Fibroblast of the conjunctiva (primary cell): Measurements from ENCODE around the gene LILRB4.
"Not testable (repeated sequence)": the region's sequence is repeated elsewhere in the genome, so short reads cannot be mapped to it uniquely, and the experiment has no call there.

Source experiments
- DNase-seq: peaks from one replicate; pipeline ENCODE4 v3.0.0-alpha.2; 2010; ENCODE audit warnings: low read depth

Gene LILRB4

DNA sequence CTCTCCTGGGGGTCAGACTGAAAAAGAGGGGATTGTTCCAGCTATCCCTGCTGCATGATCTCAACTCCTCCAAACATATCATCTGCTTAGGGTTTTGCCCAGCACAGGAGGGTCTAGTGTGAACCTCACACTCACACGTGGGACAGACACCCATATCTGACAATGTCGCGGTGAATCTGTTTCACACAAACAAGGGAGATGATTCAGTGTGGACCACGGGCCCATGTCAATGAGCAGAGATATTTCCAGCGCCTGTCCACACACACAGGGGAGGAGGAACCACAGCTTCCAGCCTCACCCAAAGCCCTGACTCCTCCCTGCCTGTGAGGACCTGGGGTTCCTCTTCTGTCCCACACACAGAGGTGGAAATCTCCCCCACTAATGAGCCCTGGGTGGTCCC, 31.9 kb downstream of the LILRB4 start:
- no peak for DNase-seq

DNA sequence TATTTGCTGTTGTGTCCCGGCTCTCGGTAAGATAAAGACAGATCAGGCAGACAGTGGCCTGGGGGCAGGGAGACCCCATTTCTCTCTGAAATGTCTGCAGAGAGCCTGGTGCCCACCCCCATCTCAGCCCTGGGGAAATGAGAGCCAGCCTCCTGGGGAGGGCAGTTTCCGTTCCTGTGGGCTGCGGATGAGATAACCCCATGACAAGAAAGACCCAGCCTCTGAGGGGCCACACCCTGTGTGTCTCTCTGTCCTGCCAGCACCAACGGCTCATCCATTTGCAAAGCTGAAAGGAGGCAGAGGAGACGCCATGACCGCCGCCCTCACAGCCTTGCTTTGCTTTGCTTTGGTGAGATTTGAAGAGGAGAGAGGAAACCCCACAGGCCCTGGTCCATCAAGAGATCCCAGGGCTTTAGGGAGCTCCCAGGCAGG, 33.3 kb downstream of the LILRB4 start:
- DNase-seq = no peak

DNA sequence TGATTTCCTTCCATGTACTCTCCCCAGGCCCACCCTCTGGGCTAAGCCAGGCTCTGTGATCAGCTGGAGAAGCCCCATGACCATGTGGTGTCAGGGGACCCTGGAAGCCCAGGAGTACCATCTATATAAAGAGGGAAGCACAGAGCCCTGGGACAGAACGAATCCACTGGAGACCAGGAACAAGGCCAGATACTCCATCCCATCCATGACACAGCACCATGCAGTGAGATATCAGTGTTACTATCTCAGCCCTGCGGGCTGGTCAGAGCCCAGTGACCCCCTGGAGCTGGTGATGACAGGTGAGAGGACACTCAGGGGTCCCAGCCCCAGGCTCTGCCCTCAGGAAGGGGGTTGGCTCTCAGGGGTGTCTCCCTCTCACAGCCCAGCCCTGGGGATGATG, 34.0 kb downstream of the LILRB4 start:
- DNase-seq = no peak

DNA sequence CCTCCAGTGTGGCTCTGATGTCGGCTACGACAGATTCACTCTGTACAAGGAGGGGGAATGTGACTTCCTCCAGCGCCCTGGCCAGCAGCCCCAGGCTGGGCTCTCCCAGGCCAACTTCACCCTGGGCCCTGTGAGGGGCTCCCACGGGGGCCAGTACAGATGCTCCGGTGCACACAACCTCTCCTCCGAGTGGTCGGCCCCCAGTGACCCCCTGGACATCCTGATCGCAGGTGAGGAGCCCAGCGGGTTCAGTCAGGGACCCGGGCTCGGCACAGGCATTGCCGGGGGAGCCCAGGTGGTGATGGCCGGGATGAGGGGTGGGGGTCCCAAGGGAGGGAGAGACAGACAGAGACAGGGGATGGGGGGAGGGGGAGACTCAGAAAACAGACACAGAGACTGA, 34.9 kb downstream of the LILRB4 start:
- not testable (repeated sequence) for DNase-seq

DNA sequence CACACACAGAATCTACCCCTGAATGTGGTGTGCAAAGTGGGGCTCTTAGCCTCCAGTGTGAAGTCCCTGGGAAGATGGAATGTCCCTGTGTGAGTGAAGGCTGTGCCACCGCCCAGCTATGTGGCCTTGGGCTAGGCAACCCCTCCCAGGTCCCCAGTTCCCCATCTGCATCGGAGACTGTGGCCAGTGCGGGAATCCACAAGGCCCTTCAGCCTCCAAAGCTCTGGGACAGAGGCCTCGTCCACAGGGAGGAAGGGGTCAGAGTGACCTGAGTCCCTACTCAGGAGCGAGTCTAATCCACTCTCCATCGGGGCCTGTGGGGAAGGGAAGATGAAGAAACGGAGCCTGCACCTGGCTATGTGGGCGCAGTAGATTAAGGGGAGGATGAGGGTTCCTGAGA, 42.1 kb downstream of the LILRB4 start:
- DNase-seq = no peak

DNA sequence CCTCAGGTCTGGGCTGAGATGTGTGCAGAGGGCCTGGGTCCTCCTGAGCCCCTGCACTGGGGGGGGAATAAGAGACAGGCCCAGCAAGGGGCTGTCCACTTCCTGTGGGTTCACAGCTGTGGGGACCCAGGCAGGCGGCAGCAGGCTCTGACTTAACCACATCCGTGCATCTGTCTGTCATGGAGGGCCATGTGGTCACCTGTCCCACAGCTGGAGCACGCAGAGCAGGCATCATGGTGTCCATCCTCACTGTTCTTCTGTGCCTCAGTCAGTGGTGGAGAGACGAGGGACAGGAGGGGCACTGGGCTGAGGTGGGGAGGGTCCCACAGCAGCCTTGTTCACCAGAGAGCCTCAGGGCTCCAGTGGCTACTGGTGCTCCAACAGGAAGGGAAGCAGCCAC, 45.2 kb downstream of the LILRB4 start:
- no peak for DNase-seq

DNA sequence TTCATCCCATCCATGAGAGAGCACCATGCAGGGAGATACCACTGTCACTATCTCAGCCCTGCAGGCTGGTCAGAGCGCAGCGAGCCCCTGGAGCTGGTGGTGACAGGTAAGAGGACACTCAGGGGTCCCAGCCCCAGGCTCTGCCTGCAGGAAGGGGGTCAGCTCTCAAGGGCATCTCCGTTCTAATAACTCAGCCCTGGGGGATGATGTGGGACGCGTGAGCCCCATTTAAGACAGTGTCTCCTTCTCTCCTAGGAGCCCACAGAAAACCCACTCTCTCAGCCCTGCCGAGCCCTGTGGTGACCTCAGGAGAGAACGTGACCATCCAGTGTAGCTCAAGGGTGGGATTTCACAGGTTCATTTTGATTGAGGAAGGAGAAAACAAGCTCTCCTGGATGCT, 46.0 kb downstream of the LILRB4 start:
- DNase-seq = no peak

DNA sequence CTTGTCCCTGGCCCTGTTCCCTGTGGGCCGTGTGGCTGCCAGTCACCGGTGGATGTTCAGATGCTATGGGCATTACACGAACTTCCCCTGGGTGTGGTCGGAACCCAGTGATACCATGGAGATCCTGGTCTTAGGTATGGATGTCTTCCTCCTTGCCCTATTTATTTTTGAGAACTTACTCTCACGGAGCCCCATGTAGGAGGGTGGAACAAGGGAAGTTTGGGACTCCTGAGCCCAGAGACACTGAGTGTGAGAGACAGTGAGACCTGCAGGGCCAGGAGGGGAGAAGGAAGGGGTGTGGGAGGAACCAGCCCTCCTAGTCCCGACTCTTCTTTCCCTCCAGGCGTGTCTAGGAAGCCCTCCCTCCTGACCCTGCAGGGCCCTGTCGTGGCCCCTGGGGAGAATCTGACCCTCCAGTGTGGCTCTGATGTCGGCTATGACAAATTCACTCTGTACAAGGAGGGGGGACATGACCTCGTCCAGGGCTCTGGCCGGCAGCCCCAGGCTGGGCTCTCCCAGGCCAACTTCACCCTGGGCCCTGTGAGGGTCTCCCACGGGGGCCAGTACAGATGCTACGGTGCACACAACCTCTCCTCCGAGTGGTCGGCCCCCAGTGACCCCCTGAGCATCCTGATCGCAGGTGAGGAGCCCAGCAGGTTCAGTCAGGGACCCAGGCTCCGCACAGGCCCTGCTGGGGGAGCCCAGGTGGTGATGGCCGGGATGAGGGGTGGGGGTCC, 46.6 kb downstream of the LILRB4 start:
- no peak for DNase-seq

DNA sequence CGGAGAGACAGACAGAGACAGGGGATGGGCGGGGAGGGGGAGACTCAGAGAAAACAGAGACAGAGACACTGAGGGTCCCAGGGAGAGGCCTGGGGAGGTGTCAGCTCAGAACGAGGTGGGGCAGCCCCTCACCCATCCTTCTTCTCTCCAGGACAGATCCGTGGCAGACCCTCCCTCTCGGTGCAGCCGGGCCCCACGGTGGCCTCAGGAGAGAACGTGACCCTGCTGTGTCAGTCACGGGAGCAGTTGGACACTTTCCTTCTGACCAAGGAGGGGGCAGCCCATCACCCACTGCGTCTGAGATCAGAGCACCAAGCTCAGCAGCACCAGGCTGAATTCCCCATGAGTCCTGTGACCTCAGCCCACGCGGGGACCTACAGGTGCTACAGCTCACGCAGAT, 47.2 kb downstream of the LILRB4 start:
- DNase-seq = not testable (repeated sequence)
